MCF 10A (cell line): ENCODE data around the gene QRFPR. TPM values are rescaled to one million over a fixed set of nuclear protein-coding genes. Genes with fewer than 3 reads are reported as not detected.
"Not testable (repeated sequence)": the region's sequence is repeated elsewhere in the genome, so short reads cannot be mapped to it uniquely, and the experiment has no call there.

ENCODE experiments used
- BruUV-seq: library from RNA; stranded (reverse); fragments of 400-500 nt; replicated peaks from 2 replicates; lab custom pipeline; 2021; lab: Mats Ljungman, UMichigan
- CTCF ChIA-PET: fragments of 300-600 bp; sonication (Branson Sonifier 250); formaldehyde crosslinking; extraction: SDS; loops from one replicate; lab custom pipeline; 2021; ENCODE audit warnings: antibody characterized with exemption, inconsistent platforms; lab: Yijun Ruan, JAX
- POLR2A ChIA-PET: fragments of 300-600, 350-650 bp; sonication (Branson Sonifier 250); formaldehyde crosslinking; extraction: SDS; loops from one replicate; lab custom pipeline; 2020; ENCODE audit warnings: antibody characterized with exemption, inconsistent platforms; lab: Yijun Ruan, JAX
- DNase-seq: peaks from one replicate; pipeline ENCODE4 v3.0.0-alpha.2; 2018; ENCODE audit not compliant: unreplicated experiment
- H3K27ac Mint-ChIP-seq: one replicate; pipeline ENCODE4 v1.8.0; 2022; ENCODE audit warnings: mild to moderate bottlenecking, low read depth, mixed read lengths; ENCODE audit not compliant: unreplicated experiment
- H3K27me3 Mint-ChIP-seq: one replicate; pipeline ENCODE4 v1.8.0; 2022; ENCODE audit warnings: mixed read lengths; ENCODE audit not compliant: insufficient read depth, unreplicated experiment
- H3K36me3 Mint-ChIP-seq: one replicate; pipeline ENCODE4 v1.8.0; 2022; ENCODE audit warnings: mild to moderate bottlenecking, moderate library complexity, mixed read lengths; ENCODE audit not compliant: insufficient read depth, unreplicated experiment
- H3K4me1 Mint-ChIP-seq: one replicate; pipeline ENCODE4 v1.8.0; 2022; ENCODE audit warnings: mixed read lengths; ENCODE audit not compliant: insufficient read depth, unreplicated experiment
- H3K4me3 Mint-ChIP-seq: one replicate; pipeline ENCODE4 v1.8.0; 2022; ENCODE audit warnings: mild to moderate bottlenecking, moderate library complexity, mixed read lengths; ENCODE audit not compliant: unreplicated experiment
- H3K9me3 Mint-ChIP-seq: one replicate; pipeline ENCODE4 v1.8.0; 2022; ENCODE audit warnings: mixed read lengths; ENCODE audit not compliant: unreplicated experiment
- CTCF ChIP-seq: fragments of 200-600 bp; IDR thresholded peaks from one replicate; pipeline ENCODE4 v1.8.0; 2022; ENCODE audit warnings: antibody characterized with exemption, mild to moderate bottlenecking; ENCODE audit not compliant: unreplicated experiment
- intact Hi-C: fragments of 100-400 bp; cut with micrococcal nuclease; formaldehyde crosslinking; loops from 2 replicates; pipeline ENCODE4 v1.14.1; 2022
- total RNA-seq: library from RNA; stranded (reverse); gene quantifications from 2 replicates; pipeline ENCODE4 v1.2.3, GENCODE V29; 2022

The QRFPR gene
- total RNA-seq, 1 experiment from 2014 or later: 8.4 TPM

- POLR2A ChIA-PET: interaction anchor here (0.7 kb wide), 1 partner anchor 33 kb away, joined by 3 read pairs; no protein-coding TSS in a partner anchor
- H3K27me3 Mint-ChIP-seq: no peaks in the 10 kb centered on the region
- H3K4me3 Mint-ChIP-seq: no peak overlapping the region
- TF ChIP-seq CTCF: no peak
- peaks cover 15% of the 10 kb centered on the region for H3K36me3 Mint-ChIP-seq
- no peaks in the 10 kb centered on the region for H3K9me3 Mint-ChIP-seq
- DNase-seq: no peak
- intact Hi-C loops: no loop called here
- H3K4me1 Mint-ChIP-seq: no peaks in the 10 kb centered on the region
- no TSS peak for BruUV-seq
- no peak overlapping the region for H3K27ac Mint-ChIP-seq
- CTCF ChIA-PET: interaction anchor here (2.1 to 3.9 kb wide), 2 partner anchors 18 to 45 kb away, joined by 6 to 25 read pairs; no protein-coding TSS in a partner anchor
These were observed 54.2 kb downstream of the QRFPR start for GRCh38 chr4:121326597-121326996.

- CTCF ChIA-PET: interaction anchor here (0.6 to 3.9 kb wide), 3 partner anchors 9 to 152 kb away, joined by 3 to 25 read pairs (median 3); no protein-coding TSS in a partner anchor
These were observed 56.5 kb downstream of the QRFPR start for GRCh38 chr4:121324331-121324730.

GRCh38 chr4:121321466-121321865 is 59.4 kb downstream of the QRFPR start:
- Mint-ChIP-seq H3K27ac (no peak overlapping the region), H3K9me3 (peaks cover 8% of the 10 kb centered on the region), H3K4me3 (no peak overlapping the region), H3K4me1 (no peaks in the 10 kb centered on the region), H3K36me3 (no peaks in the 10 kb centered on the region), H3K27me3 (no peaks in the 10 kb centered on the region)
- ChIA-PET CTCF (interaction anchor here (0.7 to 1.1 kb wide), 2 partner anchors 48 to 49 kb away, joined by 3 read pairs; no protein-coding TSS in a partner anchor), POLR2A (interaction anchor here (0.7 kb wide), 1 partner anchor 49 kb away, joined by 3 read pairs; no protein-coding TSS in a partner anchor)
- TF ChIP-seq CTCF: no peak
- no TSS peak for BruUV-seq
- DNase-seq: no peak
- intact Hi-C loops: no loop called here

More at GRCh38 chr4:121324331-121324730, 56.5 kb downstream of the QRFPR start:
- BruUV-seq: no TSS peak
- intact Hi-C loops: no loop called here
- DNase-seq: no peak
- H3K27me3 Mint-ChIP-seq: no peaks in the 10 kb centered on the region
- POLR2A ChIA-PET: no interaction called here
- no peaks in the 10 kb centered on the region for H3K4me1 Mint-ChIP-seq
- no peak overlapping the region for H3K27ac Mint-ChIP-seq
- H3K4me3 Mint-ChIP-seq: no peak overlapping the region
- H3K36me3 Mint-ChIP-seq: peaks cover 8% of the 10 kb centered on the region
- no peaks in the 10 kb centered on the region for H3K9me3 Mint-ChIP-seq
- TF ChIP-seq CTCF: no peak

GRCh38 chr4:121316091-121316490 is 64.7 kb downstream of the QRFPR start:
- peaks cover 8% of the 10 kb centered on the region for H3K9me3 Mint-ChIP-seq
- H3K4me1 Mint-ChIP-seq: no peaks in the 10 kb centered on the region
- no peaks in the 10 kb centered on the region for H3K27me3 Mint-ChIP-seq
- no peaks in the 10 kb centered on the region for H3K36me3 Mint-ChIP-seq
- no peak overlapping the region for H3K4me3 Mint-ChIP-seq
- H3K27ac Mint-ChIP-seq: no peak overlapping the region
- ChIA-PET CTCF (interaction anchor here (0.8 kb wide), 1 partner anchor 9 kb away, joined by 3 read pairs; no protein-coding TSS in a partner anchor), POLR2A (interaction anchor here (0.5 kb wide), 1 partner anchor 161 kb away, joined by 3 read pairs; no protein-coding TSS in a partner anchor)
- intact Hi-C loops: no loop called here
- no peak for TF ChIP-seq CTCF
- no TSS peak for BruUV-seq
- no peak for DNase-seq

- BruUV-seq, H3K4me1 Mint-ChIP-seq, DNase-seq, H3K9me3 Mint-ChIP-seq, H3K4me3 Mint-ChIP-seq, H3K27me3 Mint-ChIP-seq, H3K36me3 Mint-ChIP-seq, POLR2A ChIA-PET, H3K27ac Mint-ChIP-seq, intact Hi-C loops: not testable (repeated sequence)
- CTCF ChIA-PET: interaction anchor here (0.6 to 2.5 kb wide), 3 partner anchors 121 to 888 kb away, joined by 3 to 9 read pairs (median 4); no protein-coding TSS in a partner anchor
These were observed 67.4 kb downstream of the QRFPR start for GRCh38 chr4:121313430-121313829.
